NCI-H1105 treated with DMSO at 0.1 percent for 48 hours (cell line): Measurements from ENCODE around the gene NPHP4.
A peak's percentile ranks its signal among the peaks of the same experiment; 100 is the strongest.

Experiments used
- DNase-seq: peaks from one replicate; lab custom pipeline; 2025; lab: John Stamatoyannopoulos, UW

NPHP4 gene

DNA sequence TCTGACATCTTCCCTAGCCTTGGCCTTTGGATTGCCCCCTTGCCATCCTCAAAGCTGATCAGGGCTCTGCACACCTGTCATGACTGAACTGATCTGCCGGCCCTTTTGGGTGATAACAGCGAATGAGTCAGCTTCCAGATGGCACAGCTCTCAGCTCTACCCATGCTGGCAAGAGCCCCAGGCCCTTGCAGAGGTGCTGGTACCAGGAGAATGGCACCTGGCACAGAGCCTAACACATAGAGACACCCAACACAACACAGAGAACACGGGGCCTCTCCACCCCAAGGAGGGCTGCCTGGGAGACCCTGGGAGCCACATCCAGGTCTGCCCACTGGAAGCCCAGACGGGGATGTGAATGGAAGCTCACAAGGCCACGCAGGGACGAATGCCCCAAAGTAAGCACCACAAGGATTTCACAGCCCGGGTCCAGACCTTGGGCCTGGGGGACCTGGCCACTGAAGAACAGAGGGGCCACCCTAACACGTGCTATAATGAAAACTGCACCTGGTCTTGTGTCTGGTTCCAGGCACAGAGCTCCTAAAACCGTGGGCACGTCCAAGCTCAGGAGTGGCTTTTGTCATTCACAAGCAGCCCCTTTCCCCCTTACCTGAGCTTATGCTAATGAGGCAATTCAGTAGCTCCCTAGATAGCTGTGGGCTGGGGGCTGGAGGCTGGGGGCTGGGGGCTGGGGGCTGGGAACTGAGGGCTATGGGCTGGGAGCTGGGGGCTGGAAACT, 160.5 kb downstream of the NPHP4 start:
- DNase-seq, result no peak

DNA sequence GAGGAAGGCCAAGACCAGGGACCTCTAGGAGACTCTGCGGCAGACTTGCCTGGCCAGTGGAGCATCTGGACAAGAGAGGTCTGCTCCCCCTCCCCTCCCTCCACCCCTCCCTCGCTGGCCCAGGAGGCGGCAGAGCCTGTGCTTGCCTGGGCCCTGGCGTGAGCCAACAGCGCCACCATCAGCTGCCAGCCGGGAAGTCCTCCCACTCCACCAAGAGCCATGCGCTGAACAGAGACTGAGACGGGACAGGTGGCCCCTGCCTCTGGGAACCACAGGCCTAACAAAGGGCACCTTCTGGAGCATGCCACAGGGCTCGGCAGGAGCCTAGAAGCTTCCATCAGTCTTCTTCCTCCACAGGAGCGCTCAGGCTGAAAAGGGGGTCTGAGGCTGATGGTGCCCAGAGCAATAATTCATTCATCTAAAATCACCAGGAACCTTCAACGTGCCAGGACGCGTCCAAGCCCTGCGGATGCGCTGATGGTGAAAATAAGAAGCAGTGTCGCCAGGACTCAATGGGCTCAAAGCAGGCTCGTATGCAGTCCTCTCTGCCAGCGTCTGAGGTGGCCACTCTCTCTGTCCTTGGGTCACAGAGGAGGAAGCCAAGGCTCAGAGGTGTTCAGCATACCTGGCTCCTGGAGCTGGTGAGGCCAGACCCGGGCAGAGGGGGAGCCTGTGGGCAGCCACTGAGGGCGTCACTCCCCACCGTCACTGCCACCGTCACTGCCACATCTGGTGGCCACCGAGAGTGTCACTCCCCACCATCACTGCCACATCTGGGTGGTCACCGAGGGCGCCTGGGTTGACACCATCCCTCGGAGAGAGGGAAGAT, 161.2 kb downstream of the NPHP4 start:
- peak; percentile 35 for DNase-seq

DNA sequence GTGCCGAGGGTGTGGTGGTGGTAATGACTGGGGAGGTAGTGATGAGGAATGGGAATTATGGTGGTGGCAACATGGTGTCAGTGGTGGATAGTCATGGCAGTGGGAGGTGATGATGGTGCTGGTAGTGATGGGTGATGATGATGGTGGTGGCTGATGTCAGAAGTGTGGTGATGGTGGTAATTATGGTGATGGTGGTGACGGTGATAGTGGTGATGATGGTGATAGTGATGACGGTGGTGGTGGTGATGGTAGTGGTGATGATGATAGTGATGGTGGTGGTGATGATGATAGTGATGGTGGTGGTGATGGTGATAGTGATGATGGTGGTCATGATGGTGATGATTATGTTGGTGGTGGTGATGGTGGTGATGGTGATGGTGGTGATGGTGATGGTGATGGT, 162.8 kb downstream of the NPHP4 start:
- DNase-seq, result no peak

DNA sequence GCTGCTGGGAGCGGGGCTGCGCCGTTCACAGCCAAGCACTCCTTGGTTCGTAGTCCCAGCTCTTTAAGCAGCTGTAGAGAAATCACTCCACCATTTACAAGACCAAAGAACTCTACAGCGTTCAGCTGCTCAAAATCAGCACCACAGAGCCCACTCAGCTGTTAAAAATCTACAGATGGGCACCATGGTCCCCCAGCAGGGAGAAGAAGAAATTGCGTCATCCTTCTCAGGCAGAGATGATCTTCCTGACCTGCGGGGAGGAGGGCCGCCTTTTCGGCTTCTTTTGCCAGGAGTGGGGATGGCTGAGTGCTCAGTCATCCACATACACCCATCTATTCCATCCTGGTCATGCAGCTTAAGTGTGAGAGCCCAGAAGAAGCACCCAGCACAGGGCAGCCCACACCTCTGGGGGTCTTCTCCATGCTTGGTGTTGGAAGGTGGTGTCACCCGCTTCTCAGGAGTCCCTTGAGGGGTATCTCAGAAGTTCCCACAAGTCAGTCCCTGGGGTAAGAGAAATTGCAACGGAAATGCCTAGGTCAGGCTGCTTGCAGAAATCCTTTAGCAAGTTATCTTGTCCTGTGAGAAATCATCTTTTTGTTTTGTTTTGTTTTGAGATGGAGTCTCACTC, 163.8 kb downstream of the NPHP4 start:
- no peak for DNase-seq

DNA sequence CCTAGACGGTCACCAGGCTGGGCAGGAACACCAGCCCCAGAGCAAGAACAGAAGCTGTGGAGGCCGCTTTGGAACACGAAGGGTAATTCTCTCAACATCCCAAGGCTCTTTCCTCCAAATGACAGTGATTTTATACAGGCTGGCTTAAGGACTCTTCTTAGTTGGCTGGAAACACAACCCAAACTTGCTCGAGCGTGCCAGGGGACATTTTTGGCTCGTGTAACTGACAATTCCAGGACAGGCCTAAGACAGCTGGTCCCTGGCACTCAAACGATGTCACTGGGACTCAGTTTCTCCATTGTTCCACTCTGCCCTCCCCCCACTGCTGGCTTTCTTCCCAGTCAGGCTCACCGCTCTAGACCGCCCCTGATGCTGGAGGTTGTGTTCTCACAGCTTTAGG, 164.7 kb downstream of the NPHP4 start:
- DNase-seq, result no peak

DNA sequence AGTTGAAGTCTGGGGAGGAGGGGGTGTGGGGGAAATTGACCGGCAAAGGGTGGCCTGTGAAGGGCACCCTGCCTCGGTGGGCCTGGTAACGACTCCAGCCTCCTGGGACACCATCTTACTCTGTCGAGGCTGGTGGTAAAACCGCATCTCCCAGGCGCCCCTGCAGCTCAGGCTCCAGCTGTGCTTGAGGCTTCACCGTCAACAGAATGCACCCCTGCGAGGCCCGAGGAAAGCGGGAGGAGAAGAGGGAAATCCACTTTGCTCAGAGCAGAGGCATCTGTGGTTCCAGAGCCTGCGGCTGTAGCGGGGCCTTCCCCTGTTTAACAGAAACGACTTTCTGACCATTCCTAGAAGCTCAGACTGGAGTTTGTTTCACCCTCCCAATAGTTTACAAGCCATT, 165.6 kb downstream of the NPHP4 start:
- no peak for DNase-seq

DNA sequence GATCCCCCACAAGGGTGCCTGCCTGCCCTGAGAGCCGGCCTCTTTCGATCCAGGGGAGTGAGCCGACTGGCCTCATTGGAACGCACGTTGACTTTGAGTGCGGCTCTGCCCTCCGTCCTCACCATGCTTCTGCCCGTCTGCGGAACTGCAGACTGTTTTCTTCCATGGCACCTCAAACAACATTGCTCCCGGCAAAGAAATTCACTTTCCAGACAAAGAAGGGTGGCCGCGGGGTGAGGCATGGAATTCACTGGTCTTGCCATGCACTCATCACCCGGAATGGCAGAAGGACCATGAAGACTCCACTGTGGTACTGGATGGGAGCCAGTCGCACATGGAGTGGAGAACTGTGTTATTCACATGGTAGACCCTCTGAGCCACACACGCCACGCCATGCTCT, 169.5 kb downstream of the NPHP4 start:
- no peak for DNase-seq

DNA sequence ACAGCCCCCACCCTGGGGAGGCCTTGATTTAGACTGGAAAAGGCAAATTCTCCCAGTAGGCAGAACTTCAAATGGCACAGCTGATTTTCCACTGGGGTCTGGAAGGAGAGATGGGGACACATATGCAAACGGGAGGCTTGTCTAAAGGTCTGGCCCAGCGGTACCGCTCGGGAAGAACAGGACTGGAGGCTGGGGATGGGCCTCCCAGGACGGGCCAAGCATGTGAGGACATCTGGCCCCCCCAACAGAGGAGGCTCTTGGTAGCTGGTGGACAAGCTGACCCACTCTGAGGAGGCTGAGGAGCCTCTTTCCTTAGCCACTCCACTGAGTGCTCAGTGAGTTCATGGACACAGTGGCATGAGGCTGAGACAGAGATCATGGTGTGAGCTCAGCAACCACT, 170.0 kb downstream of the NPHP4 start:
- no peak for DNase-seq

DNA sequence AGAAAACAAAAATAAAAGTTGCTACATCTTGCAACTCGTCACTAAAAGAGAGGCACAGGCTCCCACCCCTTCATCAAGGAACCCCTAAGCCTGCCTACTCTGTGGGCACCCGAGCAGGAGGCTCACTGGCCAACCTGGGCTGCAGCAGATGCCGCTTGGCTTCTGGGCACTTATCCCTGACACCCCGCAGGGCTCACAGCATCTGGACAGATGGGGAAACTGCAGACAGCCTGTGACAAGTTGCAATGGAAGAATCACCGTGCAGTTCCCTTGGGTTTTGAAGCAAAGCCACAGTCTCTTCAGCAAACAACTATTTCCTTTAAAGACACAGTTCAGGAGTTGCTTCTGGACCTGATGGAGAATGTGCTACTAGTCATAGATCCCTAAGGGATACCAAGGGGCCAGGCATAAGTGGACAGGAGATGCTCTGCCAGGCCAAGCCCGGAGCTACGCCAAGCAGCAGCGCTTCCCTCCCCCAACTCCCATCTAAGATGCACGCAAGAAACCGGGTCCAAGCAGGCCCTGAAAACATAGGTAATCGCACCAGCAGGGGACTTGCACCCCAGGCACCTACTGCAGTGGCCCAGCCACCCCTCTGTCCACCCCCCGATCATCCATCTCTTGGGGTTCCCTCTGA, 170.6 kb downstream of the NPHP4 start:
- DNase-seq, result no peak

DNA sequence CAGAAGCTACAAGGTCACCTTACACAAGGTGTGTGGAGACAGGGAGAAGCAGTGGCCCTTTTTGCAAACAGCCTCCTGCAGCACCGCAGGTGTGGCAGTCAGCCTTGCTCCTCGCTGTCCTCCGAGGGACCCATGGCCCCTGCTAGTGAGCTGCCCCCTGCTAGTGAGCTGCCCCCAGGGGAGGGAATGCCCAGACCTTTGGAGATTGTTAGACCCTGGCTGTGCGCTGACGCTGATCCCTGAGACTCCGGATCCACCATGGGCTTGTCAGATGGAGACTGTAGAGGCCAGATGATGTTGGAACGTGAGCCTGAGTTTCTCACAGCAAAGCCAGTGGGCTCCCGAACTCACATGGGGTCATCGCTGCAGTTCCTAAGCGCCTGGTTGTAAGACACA, 172.2 kb downstream of the NPHP4 start:
- DNase-seq, result no peak

DNA sequence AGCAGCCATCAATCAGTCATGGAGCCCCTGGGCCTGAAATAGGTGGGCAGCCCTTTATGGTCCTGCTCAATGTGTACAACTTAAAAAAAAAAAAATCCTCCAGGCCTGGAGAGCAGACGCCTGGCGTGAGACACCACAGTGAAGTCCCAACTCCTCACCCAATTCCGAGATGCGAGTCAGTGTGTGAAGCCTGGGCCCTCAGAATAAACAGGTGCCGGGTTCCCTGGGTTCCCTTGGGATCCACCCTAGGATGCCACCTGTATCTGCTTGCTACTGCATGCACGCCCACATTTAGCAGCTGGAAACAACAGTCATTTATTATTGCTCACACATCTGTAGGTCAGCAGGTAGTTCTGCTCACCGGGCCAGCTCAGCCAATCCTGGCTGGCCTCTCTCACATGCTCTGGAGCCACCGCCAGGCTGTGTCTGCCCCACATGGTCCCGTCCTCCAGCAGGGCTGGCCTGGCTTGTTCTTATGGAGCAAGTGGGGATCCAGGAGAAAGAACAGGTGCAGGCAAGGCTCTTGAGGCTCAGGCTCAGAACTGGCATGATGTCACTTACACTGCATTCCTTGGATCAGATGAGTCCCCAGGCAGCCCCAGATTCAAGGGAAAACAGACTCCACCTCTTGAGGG, 172.7 kb downstream of the NPHP4 start:
- DNase-seq, result no peak

DNA sequence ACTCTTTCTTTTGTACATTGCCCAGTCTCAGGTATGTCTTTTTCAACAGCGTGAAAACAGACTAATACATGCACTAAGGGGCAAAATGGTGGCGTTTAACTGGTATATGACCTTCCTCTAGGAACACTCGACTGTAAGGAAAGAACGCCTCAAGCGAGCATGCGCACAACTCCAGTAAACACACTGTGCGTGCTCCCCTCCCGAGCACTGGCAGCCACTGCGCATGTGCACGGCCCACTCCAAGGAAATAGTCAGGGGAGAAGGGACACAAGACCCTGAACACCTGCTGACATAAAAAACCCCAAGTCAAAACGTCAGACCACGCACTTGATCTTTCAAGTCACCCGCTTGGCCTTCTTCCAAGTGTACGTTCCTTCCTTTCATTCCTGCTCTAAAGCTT, 173.5 kb downstream of the NPHP4 start:
- peak; percentile 33 for DNase-seq

DNA sequence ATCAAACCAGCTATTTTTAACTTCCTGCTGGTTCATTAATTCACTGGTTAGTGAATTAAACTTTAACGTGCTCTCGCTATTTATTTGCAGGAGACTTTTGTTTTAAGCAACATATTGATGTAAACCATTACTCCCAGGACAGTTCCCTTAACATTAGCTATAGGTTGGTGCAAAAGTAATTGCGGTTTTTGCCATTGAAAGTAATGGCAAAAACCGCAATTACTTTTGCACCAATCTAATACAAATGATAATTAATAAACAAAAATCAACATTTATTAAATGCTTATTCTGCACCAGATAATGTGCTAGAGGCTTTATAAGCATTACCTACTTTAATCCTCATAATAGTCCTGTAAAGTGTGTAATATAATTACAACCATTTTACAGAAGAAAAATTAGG, 176.5 kb downstream of the NPHP4 start:
- no peak for DNase-seq

DNA sequence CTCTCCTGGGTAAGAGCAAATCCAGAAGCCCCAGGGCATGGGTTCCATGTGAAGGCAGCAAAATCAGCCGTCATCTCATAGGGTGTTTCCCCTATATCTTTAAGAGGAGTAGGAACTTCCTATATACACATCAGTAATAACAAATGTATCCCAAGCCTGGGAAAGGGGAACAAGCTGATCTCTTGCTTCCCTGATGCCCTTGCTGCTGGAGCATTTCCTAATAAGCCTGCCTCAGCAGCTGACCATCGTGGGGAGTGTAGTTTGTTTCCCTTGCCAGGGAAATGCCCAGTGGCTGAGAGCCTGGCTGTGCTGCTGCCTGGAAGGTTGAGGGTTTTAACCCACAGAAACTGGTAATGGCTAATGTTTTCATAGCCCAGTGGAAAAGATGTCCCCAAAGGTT, 177.0 kb downstream of the NPHP4 start:
- DNase-seq, result no peak

DNA sequence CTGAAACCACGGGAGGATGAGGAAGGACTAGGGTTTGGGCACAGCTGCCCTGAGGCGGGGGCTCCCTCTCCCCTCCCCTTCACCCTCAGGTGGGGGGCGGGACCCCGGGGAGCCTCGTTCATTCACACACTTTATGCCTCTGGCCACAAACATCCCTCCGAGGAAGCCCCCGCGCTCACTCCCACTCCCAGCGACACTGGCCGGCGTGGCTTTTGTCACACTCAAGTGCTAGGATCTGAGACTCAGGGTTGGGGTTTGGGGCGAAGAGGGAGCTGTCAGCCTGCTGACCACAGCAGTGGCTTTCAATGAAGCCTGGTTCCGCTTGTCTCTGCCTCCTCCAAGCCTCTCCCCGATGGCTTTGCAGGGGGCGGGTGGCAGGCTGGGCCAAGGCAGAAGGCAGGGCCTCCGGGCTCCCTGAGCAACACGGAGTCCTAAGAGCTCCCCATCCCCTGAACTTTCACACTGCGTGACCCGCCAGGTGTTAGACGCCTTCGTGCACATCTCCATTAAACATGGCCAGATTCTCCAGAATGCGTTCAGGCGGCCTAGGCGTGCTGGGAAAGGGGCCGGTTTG, 178.1 kb downstream of the NPHP4 start:
- no peak for DNase-seq

DNA sequence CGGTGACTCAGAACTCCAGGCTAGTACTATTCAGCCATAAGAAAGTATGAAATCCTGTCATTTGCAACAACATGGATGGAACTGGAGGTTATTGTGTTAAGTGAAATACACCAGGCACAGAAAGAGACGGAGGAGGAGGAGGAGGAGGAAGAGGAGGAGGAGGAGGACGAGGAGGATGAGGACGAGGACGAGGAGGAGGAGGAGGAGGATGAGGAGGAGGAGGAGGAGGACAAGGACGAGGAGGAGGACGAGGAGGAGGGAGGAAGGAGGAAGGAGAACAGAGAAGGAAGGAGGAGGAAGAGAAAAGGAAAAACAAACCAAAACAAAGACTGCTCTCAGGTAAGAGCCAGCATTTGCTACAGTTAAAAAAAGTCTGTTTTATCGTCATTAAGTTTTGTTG, 178.7 kb downstream of the NPHP4 start:
- no peak for DNase-seq
